Measurements from ENCODE around the gene PYCARD.

The PYCARD gene

GRCh38 chr16:31167315-31167714 is 35.2 kb downstream of the PYCARD start:
- FAIRE-seq: no peak
- DNase-seq (ENCODE audit: low spot score): no peak

DNA sequence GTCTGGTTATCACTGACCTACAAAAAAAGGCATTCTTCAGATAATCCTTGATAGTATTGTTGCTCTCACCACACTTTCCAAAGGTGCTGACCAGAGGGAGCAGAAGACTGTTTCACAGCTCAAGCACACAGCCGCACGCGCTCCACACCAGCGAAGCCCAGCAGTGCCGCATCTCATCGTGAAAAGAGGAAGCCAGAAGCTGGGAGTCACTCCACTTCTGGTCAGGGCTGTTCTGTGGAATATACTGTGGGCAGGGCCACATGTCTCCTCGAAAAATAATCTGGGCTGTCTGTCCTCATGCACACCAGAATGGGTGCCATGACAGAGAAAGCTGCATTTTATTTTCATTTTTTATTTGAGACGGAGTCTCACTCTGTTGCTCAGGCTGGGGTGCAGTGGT is 45.4 kb downstream of the PYCARD start:
- no peak for DNase-seq (ENCODE audit: low spot score)
- no peak for FAIRE-seq

All from urothelium cell line (cell line).